Stomach (tissue), 4 donors: ENCODE data around the gene MOGAT1.

Experiments
- CTCF ChIP-seq, 7 experiments: fragments of 450-650 bp in 4 of 7; fragments of 200-600 bp in 3 of 7; sonication (generic) in 3 of 7; IDR thresholded peaks; one replicate each; pipeline ENCODE4 v1.5.1; 2016 to 2019; ENCODE audit warnings: antibody characterized with exemption in 7 of 7, control low read depth in 2 of 7, mild to moderate bottlenecking in 1 of 7
- EP300 ChIP-seq: sonication (generic); formaldehyde crosslinking; IDR thresholded peaks from one replicate; pipeline ENCODE4 v1.6.1; 2017; ENCODE audit warnings: antibody characterized with exemption
- POLR2A ChIP-seq, 4 donors: fragments of 450-650 bp; IDR thresholded peaks; one replicate each; pipeline ENCODE4 v1.6.1; 2016; ENCODE audit warnings: antibody characterized with exemption in 4 of 4, control low read depth in 2 of 4, mild to moderate bottlenecking in 1 of 4, moderate library complexity in 1 of 4
- POLR2AphosphoS5 ChIP-seq, 3 donors: sonication (generic); formaldehyde crosslinking; IDR thresholded peaks; one replicate each; pipeline ENCODE4 v1.6.1; 2016; ENCODE audit warnings: antibody characterized with exemption in 3 of 3

DNA sequence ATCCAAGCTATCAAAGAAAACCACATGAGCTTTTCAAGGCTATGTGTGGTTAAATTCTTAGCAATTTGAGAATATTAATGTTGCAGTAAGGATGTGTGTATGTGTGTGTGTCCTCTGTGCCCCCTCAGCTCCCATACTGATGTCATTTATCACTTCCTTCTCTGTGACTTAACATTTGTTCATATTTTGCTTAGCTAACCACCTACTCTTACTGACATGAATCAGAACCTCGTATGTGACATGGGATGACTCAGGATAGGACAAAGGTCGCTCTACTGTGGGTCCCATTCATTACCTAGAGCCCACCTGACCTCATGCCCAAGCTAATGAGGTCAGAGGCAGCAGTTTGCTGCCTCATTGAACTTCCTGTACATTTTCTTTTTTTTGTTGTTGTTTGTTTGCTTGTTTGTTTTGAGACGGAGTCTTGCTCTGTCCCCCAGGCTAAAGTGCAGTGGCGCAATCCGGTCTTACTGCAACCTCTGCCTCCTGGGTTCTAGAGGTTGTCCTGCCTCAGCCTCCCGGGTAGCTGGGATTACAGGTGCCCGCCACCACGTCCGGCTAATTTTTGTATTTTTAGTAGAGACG is 36.3 kb downstream of the MOGAT1 start:
- peak in 1 of 3 donors; percentile 10 for TF ChIP-seq POLR2AphosphoS5 (IDR thresholded peaks at IDR 0.05)
- no peak for TF ChIP-seq CTCF (IDR thresholded peaks at IDR 0.05)
- no peak for TF ChIP-seq POLR2A (IDR thresholded peaks at IDR 0.05)
- no peak for TF ChIP-seq EP300
